ENCODE measurements around the gene PPP3CA. TPM values are rescaled to one million over a fixed set of nuclear protein-coding genes. Genes with fewer than 3 reads are reported as not detected.
A peak's percentile ranks its signal among the peaks of the same experiment; 100 is the strongest.

PPP3CA gene
- total RNA-seq, 4 donors from 2014 or later: 19.0 to 39.6 (median 20.3) TPM

- DNase-seq: no peak
- Histone ChIP-seq H3K4me3 (no peak overlapping the region), H3K4me1 (no peaks in the 10 kb centered on the region), H3K27me3 (no peaks in the 10 kb centered on the region), H3K9me3 (no peaks in the 10 kb centered on the region), H3K36me3 (no peaks in the 10 kb centered on the region), H3K27ac (no peak overlapping the region)
- TF ChIP-seq POLR2A (IDR thresholded peaks at IDR 0.05): no peak
- no peak for TF ChIP-seq CTCF (IDR thresholded peaks at IDR 0.05)
These were observed 82.8 kb downstream of the PPP3CA start for GRCh38 chr4:101264512-101264911.

- Histone ChIP-seq H3K9me3 (no peaks in the 10 kb centered on the region), H3K36me3 (no peaks in the 10 kb centered on the region), H3K27ac (no peak overlapping the region), H3K27me3 (no peaks in the 10 kb centered on the region), H3K4me3 (no peak overlapping the region), H3K4me1 (peaks cover 0 to 4% (median 0%) of the 10 kb centered on the region in 4 donors)
- no peak for TF ChIP-seq CTCF (IDR thresholded peaks at IDR 0.05)
- TF ChIP-seq POLR2A (IDR thresholded peaks at IDR 0.05): no peak
- peak in 1 of 3 donors; percentile 18 for DNase-seq
These were observed 84.6 kb downstream of the PPP3CA start for GRCh38 chr4:101262683-101263082.

- H3K27ac ChIP-seq: no peak overlapping the region
- no peak overlapping the region for H3K4me3 ChIP-seq
- no peaks in the 10 kb centered on the region for H3K27me3 ChIP-seq
- H3K4me1 ChIP-seq: peaks cover 0 to 9% (median 0%) of the 10 kb centered on the region in 4 donors
- no peaks in the 10 kb centered on the region for H3K36me3 ChIP-seq
- no peaks in the 10 kb centered on the region for H3K9me3 ChIP-seq
- no peak for DNase-seq
- TF ChIP-seq POLR2A (IDR thresholded peaks at IDR 0.05): no peak
- TF ChIP-seq CTCF (IDR thresholded peaks at IDR 0.05): no peak
These were observed 87.5 kb downstream of the PPP3CA start for GRCh38 chr4:101259876-101260275.

- no peak overlapping the region for H3K27ac ChIP-seq
- no peak for TF ChIP-seq POLR2A (IDR thresholded peaks at IDR 0.05)
- DNase-seq: no peak
- no peaks in the 10 kb centered on the region for H3K36me3 ChIP-seq
- H3K9me3 ChIP-seq: no peaks in the 10 kb centered on the region
- H3K4me1 ChIP-seq: peaks cover 0 to 9% (median 0%) of the 10 kb centered on the region in 4 donors
- no peak overlapping the region for H3K4me3 ChIP-seq
- no peaks in the 10 kb centered on the region for H3K27me3 ChIP-seq
These were observed 88.4 kb downstream of the PPP3CA start for GRCh38 chr4:101258883-101259282.

GRCh38 chr4:101256222-101256621 lies 91.1 kb downstream of the PPP3CA start:
- Histone ChIP-seq H3K4me1 (peaks cover 0 to 9% (median 0%) of the 10 kb centered on the region in 4 donors), H3K9me3 (no peaks in the 10 kb centered on the region), H3K27ac (no peak overlapping the region), H3K27me3 (no peaks in the 10 kb centered on the region), H3K36me3 (no peaks in the 10 kb centered on the region), H3K4me3 (no peak overlapping the region)
- no peak for DNase-seq
- TF ChIP-seq CTCF (IDR thresholded peaks at IDR 0.05): no peak

- no peak overlapping the region for H3K4me3 ChIP-seq
- no peaks in the 10 kb centered on the region for H3K9me3 ChIP-seq
- H3K4me1 ChIP-seq: peaks cover 0 to 9% (median 0%) of the 10 kb centered on the region in 4 donors
- TF ChIP-seq POLR2A (IDR thresholded peaks at IDR 0.05): no peak
- TF ChIP-seq CTCF (IDR thresholded peaks at IDR 0.05): no peak
- no peaks in the 10 kb centered on the region for H3K36me3 ChIP-seq
- H3K27ac ChIP-seq: no peak overlapping the region
- no peak for DNase-seq
- H3K27me3 ChIP-seq: no peaks in the 10 kb centered on the region
These were observed 92.5 kb downstream of the PPP3CA start for GRCh38 chr4:101254776-101255175.

Measured in Peyer's patch (tissue), 4 donors.